Cortex of kidney (tissue), 1 donor: ENCODE data around the gene OR51M1.
"Not testable (repeated sequence)": the region's sequence is repeated elsewhere in the genome, so short reads cannot be mapped to it uniquely, and the experiment has no call there.

ENCODE experiments used
- DNase-seq: peaks from one replicate; lab custom pipeline; 2025; lab: John Stamatoyannopoulos, UW

OR51M1 gene

GRCh38 chr11:5383576-5383975, at the start of gene OR51M1:
Gene OR51M1, plus strand, starts transcription at chr11:5383812. Its CDS starts 5,587 bp downstream, at chr11:5389399.
- no peak for DNase-seq

- DNase-seq = no peak
Measured at GRCh38 chr11:5335170-5335569, 48.4 kb upstream of the OR51M1 start.

- DNase-seq = no peak
Measured at GRCh38 chr11:5336331-5336730, 47.3 kb upstream of the OR51M1 start.

- not testable (repeated sequence) for DNase-seq
Measured at GRCh38 chr11:5337253-5337652, 46.4 kb upstream of the OR51M1 start.

- DNase-seq = no peak
Measured at GRCh38 chr11:5339771-5340322, 43.8 kb upstream of the OR51M1 start.

GRCh38 chr11:5343474-5344335, 39.9 kb upstream of the OR51M1 start, which contains the start of gene OR51B5:
Gene OR51B5, minus strand, starts transcription at chr11:5343524. Its CDS starts 0 bp downstream, at chr11:5343524.
- DNase-seq = no peak

GRCh38 chr11:5345831-5346230, 37.8 kb upstream of the OR51M1 start:
- DNase-seq = no peak

GRCh38 chr11:5348551-5349194, 34.9 kb upstream of the OR51M1 start:
- DNase-seq = no peak

- no peak for DNase-seq
Measured at GRCh38 chr11:5349550-5349949, 34.1 kb upstream of the OR51M1 start.

GRCh38 chr11:5351208-5351607, 32.4 kb upstream of the OR51M1 start, which contains the start of gene OR51B6:
Gene OR51B6, plus strand, starts transcription at chr11:5351508. Its CDS starts 0 bp downstream, at chr11:5351508.
- DNase-seq = no peak

- not testable (repeated sequence) for DNase-seq
Measured at GRCh38 chr11:5356031-5356430, 27.6 kb upstream of the OR51M1 start.

GRCh38 chr11:5362017-5362625, 21.5 kb upstream of the OR51M1 start:
- DNase-seq = no peak

- DNase-seq = no peak
Measured at GRCh38 chr11:5363679-5364078, 19.9 kb upstream of the OR51M1 start.

GRCh38 chr11:5364214-5364613, 19.4 kb upstream of the OR51M1 start:
- no peak for DNase-seq

GRCh38 chr11:5366365-5366764, 17.2 kb upstream of the OR51M1 start:
- not testable (repeated sequence) for DNase-seq

- no peak for DNase-seq
Measured at GRCh38 chr11:5366856-5367255, 16.8 kb upstream of the OR51M1 start.

- no peak for DNase-seq
Measured at GRCh38 chr11:5367448-5368074, 16.1 kb upstream of the OR51M1 start.

- no peak for DNase-seq
Measured at GRCh38 chr11:5368502-5369043, 15.0 kb upstream of the OR51M1 start.

GRCh38 chr11:5369789-5370188, 13.8 kb upstream of the OR51M1 start:
- DNase-seq = no peak

- no peak for DNase-seq
Measured at GRCh38 chr11:5380740-5381342, 2.8 kb upstream of the OR51M1 start.

- no peak for DNase-seq
Measured at GRCh38 chr11:5384335-5384734, 723 bp downstream of the OR51M1 start.
